HG03060 (cell line): ENCODE results near the gene RNF144A.

ENCODE experiments used
- ATAC-seq: cut with Tn5 transposase; IDR thresholded peaks from one replicate; pipeline ENCODE4 v1.9.1; 2021; ENCODE audit warnings: low read depth, moderate number of reproducible peaks; ENCODE audit not compliant: unreplicated experiment

The RNF144A gene

DNA sequence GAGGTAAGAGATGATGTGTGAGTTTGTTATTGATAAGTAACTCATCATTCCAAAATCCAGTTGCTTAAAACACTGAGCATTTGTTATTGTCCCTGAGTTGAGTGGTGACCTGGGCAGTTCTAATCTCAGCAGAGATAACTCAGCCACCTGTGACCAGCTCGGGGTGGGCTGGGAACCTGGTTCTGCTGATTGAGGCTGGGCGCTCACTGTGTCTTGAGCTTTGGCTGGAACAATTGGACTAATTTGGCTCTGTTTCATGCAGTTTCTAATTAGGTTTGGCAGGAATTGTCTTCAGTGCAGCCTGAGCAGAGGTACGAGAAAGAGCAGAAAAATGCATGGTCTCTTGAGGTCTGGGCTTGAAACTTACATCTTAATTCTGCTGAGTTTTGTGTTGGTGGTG lies 144.7 kb downstream of the RNF144A start:
- ATAC-seq, result no peak

DNA sequence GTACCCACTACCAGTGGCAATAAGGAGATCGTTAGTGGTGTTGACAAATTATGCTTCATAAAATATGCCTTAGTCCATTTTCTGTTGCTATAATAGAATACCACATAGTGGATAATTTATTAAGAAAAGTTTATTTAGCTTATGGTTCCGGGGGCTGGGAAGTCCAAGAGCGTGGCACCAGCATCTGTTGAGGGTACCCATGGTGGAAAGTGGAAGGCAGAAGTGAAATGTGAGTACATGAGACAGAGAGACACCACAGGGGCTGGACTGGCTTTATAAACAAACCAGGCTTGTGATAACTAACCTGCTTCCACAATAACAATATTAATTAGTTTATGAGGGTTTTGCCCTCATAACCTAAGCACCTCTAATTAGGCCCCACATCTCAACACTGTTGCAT lies 146.6 kb downstream of the RNF144A start:
- no peak for ATAC-seq

DNA sequence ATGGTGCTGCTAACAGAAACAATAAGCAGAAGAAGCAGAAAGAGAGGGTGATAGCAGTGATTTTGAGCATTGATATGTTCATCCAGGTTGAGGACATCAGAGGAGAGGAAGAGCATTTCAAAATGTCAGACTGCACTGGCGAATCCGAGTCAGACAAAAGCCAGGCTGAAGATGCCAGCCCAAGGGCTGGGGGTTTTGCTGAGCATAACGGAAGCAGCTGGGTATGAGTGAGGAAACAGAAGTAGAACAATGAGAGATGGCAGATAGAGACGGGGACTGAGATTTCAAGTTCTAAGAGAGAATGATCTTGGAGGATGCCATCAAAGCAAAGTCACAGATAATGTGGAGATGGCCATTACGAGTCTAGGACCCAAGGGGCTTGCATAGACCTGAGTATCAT lies 151.2 kb downstream of the RNF144A start:
- ATAC-seq, result no peak

DNA sequence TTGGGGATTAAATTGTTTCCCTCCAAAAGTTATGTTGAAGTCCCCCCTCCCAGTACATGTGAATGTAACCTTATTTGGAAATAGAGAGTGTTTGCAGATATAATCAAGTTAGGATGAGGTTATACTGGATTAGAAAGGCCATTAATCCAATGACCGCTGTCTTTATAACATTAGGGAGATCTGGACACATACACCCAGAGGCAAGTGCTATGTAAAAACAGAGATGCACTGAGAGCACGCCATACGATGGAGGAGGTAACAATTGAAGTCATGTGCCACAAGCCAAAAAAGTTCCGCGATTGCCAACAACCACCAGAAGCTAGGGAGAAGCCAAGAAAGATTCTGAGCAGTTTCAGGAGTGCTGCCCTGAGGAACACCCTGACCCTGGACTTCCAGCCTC lies 153.3 kb downstream of the RNF144A start:
- no peak for ATAC-seq

DNA sequence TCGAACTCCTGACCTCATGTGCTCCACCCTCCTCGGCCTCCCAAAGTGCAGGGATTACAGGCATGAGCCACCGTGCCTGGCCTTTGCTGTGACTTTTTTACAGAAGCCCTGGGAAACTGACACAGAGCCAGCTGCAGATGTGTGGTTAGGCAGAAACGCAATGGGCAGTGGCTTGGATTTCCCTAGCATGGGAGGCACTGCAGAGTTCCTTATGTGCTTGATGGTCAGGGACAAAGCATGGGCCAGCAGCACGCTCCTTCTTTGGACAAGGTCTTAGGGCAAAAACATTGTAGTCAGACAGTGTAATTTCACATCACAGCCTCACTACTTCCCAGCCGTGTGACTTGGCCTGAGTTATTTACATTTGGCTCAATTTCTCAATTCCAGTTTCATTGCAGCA lies 153.9 kb downstream of the RNF144A start:
- no peak for ATAC-seq

DNA sequence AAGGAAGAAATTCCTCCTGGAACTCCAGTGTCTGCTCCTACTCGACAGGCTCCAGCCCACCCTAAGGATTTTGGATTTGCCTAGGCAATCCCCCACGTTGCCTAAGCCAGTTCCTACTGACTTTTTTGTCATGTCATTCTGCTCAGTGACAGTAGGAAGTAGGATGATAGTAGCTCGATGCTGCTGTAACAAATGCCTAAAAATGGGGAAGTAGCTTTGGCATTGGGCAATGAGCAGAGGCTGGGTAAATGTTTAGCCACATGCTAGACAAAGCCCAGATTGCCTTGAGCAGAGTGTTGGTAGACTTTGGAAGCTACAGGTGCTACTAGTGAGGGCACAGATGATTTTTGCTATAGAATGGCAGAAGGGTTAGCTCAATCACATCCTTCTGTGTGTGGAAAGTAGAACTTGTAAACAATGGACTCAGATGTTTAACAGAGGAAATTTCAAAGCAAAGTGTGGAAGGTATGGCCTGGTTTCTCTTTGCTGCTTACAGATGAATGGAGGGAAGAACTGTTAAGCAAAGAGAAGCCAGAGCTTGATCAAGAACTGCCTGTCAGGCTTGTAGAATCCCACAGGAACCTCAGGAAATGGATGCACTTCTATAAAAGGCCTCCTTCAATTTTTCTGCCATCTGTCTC lies 154.8 kb downstream of the RNF144A start:
- ATAC-seq, result no peak

DNA sequence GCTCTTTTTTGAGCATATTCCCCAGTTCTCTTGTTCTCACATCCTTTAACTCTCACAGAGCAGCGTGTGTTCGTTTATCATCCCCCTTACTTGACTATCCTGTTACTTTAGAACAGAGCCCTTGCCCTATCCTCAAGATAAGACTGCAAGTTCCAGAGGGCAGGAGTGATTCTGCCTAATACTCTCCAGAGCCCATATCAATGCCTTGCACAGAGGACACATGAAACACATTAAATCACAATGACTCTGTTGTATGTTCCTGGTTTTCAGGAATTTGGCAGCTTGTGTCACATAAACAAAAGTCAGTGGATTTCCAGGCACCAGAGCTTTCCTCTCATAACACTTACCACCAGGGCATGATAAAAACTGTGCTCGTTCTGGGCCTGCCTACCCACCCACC lies 156.7 kb downstream of the RNF144A start:
- no peak for ATAC-seq

DNA sequence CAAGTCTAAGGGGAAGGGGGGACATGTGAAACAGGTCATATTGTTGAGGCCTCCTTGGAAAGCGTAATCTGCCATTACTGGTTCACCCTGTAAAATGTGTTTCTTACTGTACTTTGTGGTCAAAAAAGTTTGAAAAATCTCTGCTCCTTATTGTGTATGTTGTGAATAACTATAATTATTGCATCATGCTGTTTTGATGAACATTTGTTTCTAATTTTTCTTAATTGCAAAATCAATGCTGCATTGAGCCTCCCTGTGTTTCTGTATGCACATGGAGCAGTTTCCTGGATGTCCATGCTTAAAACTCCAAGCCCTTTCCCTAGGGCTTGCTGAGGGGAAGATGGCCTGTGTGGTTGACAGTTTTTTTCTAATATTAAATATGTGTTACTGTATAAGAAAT lies 158.6 kb downstream of the RNF144A start:
- ATAC-seq, result no peak

DNA sequence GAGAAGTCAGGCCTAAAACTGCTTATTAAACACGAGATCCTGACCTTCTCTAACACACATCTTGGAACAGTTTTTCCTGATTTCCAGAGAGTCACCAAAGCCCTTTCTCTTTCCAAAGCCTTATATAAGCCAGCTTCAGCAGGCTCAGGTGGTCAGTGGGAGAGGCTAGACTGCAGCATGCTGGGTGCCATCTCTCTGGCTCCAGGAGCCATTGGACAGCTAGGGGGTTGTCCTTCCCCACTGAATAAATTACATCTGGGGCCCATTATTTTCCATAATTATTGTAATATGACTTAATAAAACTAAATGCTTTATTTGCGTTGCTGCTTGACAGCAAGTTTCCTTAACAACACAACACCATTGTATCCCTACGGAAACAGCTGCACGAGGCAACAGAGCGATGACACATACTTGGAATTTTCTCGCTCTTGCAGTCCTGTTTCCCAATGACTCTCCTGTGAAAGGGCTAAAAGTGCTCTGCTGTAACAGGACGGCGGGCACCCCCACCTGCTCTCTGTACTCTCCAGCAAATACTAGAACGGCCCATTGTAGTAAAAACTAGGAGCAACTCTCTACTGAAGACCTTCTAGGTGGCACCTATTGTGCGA lies 160.6 kb downstream of the RNF144A start:
- ATAC-seq, result no peak

DNA sequence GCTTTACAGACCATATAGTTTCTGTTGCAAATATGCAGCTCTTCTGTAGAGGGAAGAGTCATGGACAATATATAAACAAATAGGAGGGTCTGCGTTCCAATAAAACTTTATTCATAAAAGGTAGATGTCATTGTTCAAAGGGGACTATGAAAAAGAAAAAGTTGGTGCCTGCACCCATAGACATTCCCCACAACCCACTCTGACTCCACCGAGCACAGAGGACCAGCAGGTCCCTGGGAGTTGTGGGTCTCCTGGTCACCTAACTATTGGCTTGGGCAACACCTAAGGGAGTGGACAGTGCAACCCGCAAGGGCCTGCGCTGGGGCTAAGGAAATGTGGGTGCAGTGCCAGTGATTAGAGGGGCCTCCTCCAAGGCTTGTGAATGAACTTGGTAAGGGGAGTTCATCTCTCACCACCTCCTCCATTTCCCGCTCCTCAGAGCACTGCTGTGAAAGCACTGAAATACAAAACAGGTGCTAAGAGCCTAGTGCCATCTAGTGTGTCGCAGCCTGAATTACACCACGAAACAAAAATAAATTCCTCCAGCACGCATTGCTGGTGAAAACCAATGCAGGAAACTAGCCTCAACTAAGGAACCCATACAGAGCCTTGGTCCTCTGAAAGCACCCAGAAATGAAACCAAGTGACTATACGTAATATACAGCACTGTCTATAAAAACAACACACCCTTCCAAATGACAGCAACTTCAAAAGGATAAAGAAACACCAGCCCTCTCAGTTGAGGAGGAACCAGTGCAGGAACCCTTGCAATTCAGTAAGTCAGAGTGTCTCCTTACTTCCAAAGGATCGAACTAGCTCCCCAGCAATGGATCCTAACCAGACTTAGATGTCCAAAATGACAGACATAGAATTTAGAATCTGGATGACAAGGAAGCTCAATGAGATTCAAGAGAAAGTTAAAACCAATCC lies 166.6 kb downstream of the RNF144A start:
- ATAC-seq, result no peak

DNA sequence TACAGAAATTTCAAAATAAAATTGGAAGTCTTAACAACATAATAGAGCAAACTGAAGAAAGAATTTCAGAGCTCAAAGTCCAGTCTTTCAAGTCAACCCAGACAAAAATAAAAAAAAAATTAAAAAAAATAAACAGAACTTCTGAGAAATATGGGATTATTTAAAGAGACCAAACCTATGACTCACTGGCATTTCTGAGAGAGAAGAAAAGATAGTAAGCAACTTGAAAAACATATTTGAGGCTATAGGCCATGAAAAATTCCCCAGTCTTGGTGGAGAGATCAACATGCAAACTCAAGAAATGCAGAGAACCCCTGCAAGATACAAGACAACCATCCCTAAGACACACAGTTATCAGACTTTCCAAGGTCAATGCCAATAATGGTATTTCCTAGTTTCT lies 167.4 kb downstream of the RNF144A start:
- ATAC-seq, result no peak

DNA sequence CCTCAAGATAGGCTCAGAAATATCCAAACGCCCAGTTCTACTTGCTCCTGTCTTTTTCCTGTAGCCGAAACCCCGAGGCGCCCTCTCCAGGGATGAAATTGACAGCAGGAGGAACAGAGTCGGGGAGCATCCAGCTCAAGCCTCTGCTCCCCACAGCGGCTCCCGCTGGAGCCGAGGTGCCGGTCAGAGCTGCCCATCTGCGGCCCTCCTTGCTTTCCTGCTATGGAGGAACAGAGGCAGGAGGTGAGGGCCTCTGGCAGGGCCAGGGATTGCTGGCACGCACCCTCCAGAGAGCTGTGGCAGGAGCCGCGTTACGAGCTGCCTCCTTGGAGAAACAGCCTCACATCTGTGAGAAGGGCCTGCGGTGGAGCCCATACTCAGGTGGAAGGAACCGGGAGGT lies 172.1 kb downstream of the RNF144A start:
- ATAC-seq, result no peak

DNA sequence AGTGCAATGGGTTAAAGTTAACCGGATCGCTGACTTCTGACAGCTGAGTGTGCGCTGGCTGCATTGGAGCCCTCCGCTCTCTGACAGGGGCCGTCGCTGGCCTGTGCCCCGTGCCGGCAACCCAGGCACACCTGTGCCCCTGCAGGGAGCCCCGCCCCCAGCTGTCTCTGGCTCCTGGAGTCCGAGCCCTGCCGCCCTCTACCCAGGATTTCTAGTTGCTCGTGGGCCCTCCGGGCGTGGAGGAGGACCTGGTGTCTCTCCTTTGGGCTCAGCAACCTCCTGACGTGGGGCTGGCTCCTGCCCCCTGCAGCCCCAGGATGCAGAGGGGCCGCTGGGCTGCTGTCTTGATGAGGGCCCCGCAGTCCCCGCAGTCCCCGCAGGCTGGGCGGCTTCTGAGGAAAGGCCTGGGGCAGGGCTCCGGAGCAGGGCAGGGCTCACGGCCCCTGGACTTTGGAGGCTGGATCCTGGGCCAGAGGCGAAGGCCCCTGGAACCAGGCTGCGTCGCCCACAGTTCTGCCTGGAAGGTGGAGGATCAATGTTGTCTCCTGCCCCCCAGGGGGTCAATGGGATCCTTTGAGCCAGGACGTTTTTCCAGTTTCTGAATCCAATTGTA lies 172.8 kb downstream of the RNF144A start:
- ATAC-seq, result no peak

DNA sequence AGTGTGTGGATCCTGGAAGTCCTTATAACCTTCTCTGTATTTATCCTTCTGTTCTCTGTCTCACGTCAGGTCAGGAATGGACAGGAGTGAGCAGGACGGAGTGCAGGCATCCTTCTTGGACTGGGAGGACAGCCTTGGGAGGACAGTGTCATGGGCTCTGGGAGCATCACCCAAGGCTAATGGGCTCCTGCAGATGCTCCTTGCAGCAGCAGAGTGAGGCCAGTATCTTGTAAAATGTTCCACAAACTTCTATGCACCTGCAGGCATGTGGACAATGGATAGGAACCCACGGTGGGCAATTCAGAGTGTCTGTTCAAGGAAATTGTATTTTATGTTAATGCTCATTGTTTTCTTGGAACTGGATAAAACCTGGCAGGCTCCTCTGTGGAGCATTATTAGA lies 176.2 kb downstream of the RNF144A start:
- ATAC-seq, result no peak
